HK-2 (cell line): ENCODE measurements around the gene SNRK.

ENCODE experiments used
- DNase-seq: peaks from one replicate; pipeline ENCODE4 v3.0.0-alpha.2; 2018; ENCODE audit not compliant: unreplicated experiment

SNRK gene

DNA sequence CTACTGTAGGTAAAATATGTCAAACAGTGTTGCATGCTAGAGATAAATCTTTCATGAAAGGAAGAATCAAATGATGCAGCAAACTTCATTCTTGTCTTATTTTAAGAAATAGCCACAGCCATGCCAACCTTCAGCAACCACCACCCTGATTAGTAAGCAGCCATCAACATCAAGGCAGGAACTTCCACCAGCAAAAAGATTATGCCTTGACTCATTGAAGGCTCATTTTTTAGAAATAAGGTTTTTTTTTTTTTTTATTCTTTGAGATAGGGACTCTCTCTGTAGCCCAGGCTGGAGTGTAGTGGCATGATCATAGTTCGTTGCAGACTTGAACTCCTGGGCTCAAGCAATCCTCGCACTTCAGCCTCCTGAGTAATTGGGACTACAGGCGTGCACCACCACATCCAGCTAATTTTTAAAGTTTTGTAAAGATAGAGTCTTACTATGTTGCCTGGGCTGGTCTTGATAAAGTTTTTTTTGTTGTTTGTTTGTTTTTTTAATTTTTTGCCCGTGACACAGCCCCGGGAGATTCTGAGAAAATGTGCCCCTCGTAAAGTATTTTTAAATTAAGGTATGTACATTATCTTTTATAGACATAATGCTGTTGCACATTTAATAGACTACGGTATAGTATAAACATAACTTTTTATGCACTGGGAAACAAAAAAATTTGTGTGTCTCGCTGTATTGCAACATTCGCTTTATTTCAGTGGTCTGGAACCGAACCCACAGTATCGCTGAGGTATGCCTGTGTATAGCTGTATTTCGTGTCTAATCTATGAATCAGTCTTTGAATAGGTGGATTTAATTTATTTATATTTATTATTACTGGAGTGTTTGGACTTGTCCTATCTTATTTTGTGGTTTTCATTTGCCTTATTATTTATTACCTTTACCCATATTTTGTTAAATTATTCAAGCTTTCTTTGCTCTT, 23.3 kb downstream of the SNRK start:
- DNase-seq, result no peak

DNA sequence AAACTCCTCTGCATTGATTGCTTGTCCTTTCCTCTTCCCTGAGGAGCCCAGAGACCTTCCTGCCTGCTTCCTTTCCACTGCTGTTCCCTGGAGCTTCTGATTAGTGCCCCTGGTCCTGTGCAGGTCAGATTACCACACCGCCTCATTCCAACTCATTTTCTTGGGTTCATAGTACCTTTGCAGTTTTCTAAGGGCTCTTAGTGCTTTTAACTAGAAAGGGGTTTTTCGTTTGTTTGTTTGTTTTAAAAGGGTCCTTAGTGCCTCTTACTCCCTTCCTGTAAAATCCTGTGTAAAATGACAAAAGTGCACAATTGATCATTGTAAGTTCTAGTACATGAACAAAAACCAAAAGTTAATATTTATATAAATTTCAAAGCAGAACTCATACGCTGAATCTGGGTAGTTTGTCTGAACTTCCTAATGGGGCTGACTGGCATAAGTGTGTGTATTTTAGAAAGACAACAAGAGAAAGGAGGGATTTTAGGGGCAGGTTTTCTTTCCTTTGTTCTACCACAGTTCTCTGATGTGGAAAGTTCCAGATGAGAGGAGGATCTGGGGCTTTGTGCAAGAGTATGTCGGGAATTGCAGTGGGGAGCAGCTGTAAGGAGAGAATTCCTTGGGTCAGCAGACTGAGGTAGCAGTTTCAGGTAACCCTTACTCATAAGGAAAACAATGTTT, 30.6 kb downstream of the SNRK start:
- no peak for DNase-seq

DNA sequence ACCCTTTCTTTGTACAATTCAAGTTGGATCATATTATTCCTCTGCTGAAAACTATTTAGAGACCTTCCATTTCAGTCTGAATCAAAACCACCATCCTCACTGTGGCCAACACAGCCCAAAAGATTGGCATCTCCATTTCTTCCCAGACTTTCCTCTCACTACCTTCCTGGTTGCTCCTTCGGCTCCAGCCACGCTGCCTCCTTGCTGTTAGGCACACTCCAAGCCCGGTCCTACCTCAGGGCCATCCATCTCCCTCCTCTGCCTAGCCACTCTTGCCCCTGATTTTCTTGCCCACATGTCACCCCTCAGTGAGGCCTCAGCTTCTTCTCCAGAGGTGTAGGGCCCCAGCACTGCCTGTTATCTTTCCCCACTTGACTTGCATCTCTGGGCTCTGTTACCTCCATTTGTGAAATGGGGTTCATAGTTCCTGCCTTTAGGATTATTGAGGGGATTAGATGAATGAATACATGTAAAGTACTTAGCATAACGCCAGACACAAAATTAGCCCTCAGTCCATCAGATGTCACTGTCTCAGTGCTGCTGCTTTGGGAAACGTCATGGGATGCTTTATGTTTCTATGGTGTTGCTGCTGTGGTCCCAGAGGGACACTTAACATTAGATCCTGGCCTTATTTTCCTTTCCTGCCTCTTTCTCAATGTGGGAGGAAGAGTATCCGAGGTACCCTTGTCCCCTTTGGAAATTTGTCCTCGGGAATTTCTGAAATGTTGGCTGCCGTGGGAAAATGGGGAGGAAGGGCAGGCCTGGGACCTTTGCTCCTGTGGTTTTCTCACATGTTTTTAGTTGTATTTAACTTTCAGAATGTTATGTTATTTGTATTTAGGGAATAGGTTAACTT, 31.3 kb downstream of the SNRK start:
- no peak for DNase-seq

DNA sequence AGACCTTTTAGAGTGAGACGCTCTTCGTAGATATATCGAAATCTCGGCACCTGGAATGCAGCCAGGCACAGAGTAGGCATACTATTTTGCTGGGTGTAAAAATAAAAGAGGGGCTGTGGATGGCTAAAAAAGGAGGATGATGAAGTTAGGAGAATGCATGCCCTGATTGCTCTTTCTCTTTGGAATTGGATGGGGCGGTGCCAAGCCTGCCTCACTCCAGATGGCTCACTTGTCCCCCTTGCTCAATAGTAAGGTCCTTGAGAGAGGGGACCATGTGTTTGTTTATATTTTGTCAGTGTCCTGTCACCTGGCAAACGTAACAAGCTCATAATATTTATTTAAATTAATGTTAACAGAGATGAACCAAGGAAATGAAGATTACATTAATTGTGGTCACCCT, 33.0 kb downstream of the SNRK start:
- no peak for DNase-seq

DNA sequence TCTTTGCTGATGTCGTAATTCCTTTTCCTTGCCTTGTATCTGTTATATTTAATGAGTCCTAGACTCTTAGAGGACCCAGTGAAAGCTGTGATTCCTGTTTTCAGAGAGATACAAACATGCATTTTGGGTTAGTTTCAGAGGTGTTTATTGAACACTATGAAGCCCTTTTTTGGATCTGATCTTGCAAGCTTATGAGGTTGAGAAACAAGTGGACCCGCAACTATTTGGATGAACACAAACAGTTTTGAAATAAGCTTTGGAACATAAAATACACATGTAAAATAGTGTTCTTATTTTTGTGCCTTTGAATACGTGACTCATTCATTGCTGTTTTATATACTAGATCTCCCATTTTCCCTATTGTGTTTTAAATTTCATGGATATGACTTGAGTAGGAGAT, 33.5 kb downstream of the SNRK start:
- no peak for DNase-seq

DNA sequence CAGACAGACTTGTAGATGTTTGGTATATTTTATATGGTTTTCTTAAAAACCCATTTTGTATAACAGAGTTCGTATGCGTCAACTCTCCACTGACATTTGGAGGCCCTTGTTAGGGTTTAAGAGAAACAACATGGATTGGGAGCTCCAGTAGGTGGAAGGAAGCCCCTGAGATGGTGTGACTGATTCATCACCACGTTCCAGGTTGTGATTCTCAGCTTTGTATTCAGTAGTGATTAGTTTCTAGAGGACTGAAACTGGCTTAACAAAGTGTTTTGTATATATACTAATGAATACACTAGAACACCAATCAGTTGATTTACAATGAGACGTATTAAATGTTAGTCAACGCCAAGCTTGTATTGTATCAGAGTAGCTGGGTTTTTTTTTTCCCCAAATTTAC, 33.9 kb downstream of the SNRK start:
- DNase-seq, result no peak

DNA sequence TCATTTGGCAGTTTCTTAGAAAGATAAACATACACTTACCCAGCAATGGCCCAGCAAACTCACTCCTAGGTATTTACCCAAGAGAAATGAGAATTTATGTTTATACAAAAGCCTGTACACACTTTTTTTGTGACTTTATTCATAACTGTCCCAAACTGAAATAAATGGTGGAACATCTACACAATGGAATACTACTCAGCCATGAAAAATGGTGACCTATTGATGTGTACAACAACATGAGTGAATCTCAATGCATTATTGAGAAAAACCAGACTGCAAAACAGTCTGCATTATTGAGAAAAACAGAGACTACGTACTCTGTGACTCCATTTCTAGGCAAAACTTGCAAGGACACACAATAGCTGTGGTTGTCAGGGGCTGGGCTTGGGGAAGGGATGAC, 37.2 kb downstream of the SNRK start:
- no peak for DNase-seq

DNA sequence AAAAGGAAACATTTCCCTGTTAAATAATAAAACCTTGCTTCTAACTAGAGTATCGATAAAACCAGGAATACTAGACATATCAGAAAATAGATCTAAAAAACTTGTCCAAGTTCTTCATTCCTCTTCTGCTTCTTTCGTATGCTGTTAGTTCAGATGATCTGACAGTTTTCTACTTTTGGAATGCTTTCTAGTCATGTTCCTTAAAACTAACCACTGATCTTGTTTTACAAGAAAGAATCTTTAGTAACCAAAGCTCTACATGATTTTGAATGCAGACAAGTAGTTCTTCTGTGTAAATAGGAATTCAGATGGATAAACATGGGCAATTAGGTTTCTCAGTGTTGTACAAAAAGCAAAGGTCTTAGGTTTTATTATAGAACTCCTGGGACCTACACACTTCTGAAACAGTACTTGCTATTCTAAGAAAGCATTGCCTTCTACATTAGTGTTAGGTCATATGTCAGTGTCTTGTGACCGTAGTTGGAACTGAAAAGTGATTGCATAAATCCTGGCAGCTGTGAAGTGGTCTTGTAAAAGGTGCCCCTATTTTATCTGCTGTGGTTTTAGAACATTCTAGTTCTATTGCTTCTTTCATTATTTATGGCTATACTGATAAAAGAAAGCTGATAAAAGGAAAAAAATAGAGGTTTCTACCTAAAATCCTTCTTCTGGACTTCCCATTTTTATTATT, 40.7 kb downstream of the SNRK start:
- no peak for DNase-seq

DNA sequence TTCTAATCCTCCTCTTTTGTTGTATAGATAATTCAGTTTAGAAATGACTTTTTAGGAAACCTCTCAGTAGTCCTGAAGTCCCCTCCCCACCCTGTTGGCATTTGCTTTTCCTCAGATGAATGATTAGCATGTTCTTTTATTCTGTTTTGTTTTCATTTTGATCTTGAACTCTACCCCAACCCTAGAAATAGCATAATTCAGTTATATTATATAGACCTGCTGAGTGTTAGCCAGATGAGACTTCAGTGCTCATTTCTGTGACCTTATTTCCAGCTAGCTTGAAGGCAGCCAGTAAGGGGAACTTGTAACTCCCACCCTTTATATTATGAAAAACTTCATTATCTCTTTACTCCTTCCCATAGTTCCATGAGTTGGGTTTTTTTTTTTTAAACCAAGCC, 41.2 kb downstream of the SNRK start:
- DNase-seq, result no peak

DNA sequence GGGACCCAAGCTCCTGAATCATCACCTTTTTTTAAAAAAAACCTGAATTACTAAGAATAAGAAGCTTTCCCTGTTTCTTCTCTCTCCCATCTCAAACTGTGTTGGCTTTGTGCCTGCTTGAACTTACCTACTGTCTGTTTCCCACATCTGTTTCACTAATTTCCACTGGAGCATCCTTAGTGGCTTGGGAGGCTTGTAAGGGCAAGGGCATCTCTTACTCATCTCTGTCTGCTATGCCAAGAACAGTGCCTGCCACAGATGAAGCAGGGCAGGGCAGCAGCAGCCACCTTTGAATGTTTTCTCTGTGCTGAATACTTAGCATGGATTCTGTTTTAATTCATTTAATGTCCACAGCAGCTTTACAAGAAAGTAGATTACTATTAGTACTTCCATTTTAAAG, 42.3 kb downstream of the SNRK start:
- DNase-seq, result no peak

DNA sequence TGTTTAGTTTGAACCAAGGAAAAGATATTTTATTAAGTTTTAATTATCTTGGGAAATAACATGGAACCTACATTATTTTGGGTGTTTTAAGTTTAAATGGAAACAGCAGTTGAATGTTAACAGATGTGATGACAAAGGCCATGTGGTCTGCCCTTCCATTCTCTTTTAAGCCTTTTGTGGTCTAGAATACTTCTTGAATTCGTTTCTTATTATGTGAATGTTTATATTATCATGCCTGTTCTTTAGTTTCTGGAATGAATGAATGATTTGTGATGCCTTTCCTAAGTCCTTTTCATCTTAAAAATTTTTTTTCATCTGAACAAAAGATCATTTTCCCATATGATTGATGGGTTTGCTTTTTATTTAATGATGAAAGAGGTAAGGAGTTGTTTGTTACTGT, 44.6 kb downstream of the SNRK start:
- DNase-seq, result no peak

DNA sequence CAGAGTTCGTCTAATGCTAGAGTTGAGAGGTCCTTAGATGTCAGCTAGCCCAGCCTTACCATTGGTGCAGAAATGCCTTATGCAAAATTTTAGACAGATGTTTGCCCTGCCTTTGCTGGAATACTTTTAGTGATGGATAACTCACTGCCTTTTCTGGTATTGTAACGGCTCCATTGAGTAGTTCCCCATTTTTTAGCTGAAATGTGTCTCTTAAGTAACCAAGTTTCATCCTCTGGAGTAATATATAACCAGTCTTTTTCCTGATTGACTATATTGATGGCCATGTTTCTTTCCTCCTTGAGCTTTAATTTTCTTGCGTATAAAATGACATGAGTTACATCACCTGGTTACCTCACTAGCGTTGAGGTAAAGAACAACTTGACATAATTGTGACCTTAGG, 45.0 kb downstream of the SNRK start:
- no peak for DNase-seq

DNA sequence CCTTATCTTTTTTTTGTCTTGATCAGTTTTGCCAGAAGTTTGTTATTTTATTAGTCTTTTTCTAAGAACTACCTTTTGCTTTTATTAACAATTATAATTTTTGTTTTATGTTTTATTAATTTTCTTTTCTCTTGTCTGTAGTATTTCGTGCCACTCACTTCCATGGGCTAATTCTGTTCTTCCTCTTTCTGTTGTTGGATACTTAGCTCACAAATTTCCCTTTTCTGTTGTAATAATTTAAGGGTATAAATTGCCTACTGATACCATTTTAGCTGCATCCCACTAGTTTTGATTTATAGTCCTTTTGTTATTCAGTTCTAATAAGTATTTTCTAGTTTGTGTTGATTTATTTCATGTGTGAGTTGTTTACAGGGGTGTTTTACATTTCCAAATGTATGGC, 48.6 kb downstream of the SNRK start:
- no peak for DNase-seq

DNA sequence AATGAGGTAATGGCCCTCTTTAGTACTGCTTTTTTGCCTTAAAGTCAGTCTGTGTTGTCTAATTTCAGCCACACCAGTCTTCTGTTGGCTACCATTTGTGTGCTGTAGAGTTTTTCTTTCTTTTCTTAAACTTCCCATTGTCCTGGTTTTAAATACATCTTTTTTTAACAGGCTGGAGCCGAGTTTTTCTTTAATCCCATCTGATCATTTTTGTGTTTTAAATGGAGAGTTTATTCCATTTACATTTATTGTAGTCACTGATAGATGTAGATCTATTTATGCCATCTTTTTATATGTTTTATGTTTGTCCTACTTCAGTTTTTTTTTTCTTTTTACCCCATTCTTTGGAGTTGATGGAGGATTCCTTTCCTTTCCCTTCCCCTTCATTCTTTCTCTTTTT, 49.5 kb downstream of the SNRK start:
- no peak for DNase-seq

DNA sequence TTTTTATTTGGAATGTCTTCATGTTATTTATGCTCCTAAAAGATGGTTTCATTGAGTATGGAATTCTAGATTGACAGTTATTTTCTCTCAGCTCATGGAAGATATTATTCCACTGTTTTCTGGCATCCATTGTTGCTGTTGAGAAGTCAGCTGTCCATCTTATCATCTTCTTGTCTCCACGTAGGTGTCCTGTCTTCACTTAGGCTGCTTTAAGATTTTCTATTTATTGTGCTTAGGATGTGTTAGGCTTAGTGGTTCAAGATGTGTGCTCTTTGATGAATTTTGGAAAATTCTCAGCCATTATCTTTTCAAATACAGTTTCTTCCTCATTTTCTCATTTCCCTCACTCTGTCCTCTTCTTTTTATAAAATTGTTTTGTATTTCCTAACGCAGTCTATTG, 52.0 kb downstream of the SNRK start:
- DNase-seq, result no peak

DNA sequence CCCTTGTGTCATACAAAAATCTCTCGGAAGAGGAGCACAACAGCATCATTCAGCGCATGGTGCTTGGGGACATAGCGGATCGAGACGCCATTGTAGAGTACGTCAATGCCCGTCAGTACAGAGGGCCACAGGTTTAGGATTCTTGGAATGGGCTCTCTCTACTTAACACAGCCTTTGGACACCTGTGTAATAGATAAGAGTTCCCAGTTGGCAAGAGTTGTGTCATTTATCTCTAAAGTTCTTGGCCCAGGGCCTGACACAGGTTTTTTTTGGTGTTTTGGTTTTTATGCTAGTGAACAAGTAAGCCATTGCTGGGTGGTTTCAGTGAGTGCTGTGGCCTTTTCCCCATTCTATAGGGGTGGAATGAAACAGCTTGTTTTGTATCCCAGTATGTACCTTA, 54.1 kb downstream of the SNRK start:
- no peak for DNase-seq

DNA sequence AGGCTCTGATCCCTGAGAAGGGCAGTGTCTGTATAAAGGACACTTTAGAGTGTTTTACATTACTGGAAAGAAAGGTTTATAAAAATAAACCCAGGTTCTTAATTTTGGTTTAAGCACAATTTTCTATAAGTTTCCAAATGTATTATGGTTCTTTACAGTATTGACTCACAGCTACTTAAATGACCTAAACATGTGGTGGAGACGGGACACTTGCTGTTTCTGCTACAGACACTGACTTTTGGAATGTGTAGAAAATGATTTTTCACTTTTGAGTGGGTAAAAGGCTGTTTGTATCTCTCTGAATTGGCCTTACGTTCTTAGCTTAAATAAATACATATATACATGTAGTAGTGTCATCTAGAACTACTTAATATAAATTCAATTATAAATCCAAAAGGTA, 55.4 kb downstream of the SNRK start:
- DNase-seq, result no peak

DNA sequence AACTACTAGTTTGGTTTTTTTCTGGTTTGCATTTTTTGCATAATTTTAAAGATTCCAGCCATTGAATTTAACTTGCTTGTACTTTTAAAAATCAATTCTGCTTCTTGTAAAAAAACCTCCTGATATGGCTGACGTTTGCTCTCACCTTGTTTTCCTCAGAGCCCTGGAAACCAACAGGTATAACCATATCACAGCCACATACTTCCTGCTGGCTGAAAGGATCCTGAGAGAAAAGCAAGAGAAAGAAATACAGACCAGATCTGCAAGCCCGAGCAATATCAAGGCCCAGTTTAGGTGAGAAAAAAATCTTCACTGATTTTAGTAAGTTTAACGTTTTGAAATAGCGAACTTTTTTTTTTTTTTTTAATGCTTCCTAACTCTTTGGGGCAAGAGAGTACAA, 56.8 kb downstream of the SNRK start:
- DNase-seq, result no peak

DNA sequence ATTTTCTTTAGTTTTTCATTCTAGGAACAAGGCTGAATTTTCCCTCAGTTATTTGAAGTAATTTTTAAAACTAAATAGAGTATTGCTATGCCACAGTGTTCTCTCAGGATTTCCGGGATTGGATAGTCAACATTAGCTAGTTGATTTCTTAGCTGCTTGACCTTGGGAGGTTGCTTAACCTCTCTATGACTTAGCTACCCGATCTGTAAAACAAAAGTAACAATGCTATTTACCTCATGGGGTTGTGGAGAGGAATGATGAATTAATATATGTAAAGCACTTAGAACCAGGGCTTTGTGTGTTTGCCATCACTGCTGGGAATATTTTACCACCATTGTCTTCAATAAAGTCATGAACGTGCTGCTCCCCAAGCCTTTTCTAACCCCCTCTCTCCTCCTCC, 57.5 kb downstream of the SNRK start:
- no peak for DNase-seq

DNA sequence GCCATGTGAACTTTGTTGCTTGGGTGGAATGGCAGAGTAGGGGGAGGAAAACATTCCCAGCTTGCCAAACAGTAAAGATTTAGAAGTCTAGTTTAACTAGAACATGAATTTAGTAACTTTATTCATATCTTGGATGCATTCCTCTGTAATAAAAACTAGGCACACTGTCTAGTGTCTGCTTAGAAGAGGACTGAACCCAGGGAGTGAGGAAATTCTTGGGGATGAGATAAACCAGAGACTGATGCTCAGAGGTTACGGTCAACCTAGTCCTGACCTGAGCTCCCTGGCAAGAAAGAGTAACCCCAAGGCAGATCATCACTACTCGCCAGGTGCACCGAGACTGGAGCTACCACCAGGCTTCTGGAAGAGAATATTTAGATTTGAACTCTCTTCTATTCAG, 58.2 kb downstream of the SNRK start:
- DNase-seq, result no peak

DNA sequence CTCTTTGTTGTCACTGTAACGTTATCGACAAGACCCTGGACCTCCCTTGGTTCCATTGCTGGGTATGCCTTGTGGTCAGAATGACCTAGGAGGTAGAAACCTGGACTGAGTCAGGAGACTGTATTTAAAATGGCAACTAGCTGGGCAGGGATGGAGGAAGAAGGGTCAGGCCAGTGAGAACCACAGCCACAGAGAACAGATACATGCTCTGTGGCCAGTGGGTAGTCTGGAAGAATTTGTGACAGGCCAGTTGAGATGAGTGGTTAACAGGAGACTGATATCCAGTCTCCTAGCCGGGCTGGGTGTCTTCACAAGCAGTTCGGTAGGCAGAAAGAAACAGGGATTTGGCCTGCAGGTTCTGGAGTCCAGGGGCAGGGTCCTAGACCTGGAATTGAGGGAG, 58.9 kb downstream of the SNRK start:
- DNase-seq, result no peak

DNA sequence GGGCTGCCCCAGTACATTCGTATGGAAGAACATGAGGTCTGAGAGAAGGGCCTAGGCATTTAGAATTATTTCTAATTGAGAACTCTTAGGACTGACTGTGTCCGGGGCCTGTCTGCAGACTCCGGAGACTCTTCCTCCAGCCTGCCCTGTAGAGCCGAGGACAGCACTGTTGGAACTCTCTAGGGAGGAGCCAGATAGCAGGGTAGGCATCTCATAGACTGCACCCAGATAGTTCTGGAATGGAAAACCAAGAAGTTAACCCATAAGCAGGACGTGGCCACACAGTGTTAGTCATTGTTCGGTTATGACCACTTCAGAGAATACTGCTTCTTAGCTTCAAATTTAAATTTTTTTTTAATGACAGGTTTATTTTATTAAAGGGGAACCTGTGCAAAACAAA, 59.5 kb downstream of the SNRK start:
- no peak for DNase-seq
